SK-N-MC (cell line): ENCODE measurements around the gene PDE1A.

ENCODE experiments used
- EZH2 ChIP-seq: fragments of 200-600 bp; sonication (generic); IDR thresholded peaks from one replicate; pipeline ENCODE4 v1.6.1; 2017; ENCODE audit warnings: antibody characterized with exemption
- FOXP2 ChIP-seq: optimal IDR thresholded peaks from 2 replicates; pipeline ENCODE3; 2011; ENCODE audit warnings: mild to moderate bottlenecking, moderate library complexity; ENCODE audit not compliant: insufficient read depth; ENCODE audit errors: extremely low read length, control extremely low read depth
- POLR2AphosphoS5 ChIP-seq: IDR thresholded peaks from 2 replicates; pipeline ENCODE4 v1.6.1; 2012; ENCODE audit warnings: mild to moderate bottlenecking, low read depth, low read length, borderline replicate concordance

GRCh38 chr2:182301093-182301492, 125.7 kb downstream of the PDE1A start:
- TF ChIP-seq EZH2 (no peak), POLR2AphosphoS5 (no peak), FOXP2 (no peak)
